B cell (primary cell): ENCODE data around the gene ADGRD1.

ENCODE experiments used
- EZH2 ChIP-seq: IDR thresholded peaks from 2 replicates; pipeline ENCODE4 v1.6.1; 2012; ENCODE audit warnings: borderline replicate concordance, low read depth, mild to moderate bottlenecking, moderate library complexity, low read length; ENCODE audit not compliant: insufficient read depth, poor library complexity, severe bottlenecking
- TF ChIP-seq, protein P1 (sequence below): fragments of 200-600 bp; IDR thresholded peaks from one replicate; pipeline ENCODE4 v1.8.0; 2022; ENCODE audit warnings: antibody characterized with exemption, mild to moderate bottlenecking

DNA sequence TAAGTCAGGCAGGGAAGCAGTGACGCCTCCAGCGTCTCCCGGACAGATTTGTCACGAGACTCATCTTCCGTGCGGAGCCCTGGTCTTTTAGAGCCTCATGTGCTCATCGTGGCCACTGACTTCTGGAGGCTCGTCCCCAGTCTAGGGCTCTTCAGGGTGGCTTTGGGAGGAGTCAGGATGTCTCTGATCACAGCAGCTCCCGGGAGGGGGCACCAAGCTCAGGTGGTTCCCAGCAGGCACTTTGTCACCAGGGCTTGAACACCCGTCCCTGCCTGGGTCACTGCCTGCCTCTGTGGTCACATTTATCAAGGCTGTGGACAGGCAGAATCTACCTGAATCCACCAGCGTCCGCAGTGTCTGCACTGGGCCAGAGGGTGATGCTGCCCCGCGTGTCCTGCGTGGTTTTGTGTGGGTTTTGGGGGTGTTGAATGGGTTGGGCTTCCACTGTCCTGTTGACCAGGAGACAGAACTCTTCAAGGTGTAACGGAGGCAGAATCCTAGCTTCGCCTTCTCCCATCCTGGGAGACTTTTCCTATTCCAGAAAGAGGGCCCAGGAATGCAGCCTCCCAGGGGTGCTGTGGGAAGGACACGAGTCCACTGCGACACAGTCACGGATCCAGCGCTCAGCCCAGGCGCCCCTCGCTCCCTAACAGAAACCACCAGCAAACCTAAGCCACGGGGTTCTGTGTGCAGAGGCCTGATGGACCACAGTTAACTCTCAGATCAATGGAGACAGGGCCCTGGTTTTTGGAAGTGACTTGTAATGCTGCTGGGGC, 132.3 kb downstream of the ADGRD1 start:
- TF ChIP-seq, protein P1, sequence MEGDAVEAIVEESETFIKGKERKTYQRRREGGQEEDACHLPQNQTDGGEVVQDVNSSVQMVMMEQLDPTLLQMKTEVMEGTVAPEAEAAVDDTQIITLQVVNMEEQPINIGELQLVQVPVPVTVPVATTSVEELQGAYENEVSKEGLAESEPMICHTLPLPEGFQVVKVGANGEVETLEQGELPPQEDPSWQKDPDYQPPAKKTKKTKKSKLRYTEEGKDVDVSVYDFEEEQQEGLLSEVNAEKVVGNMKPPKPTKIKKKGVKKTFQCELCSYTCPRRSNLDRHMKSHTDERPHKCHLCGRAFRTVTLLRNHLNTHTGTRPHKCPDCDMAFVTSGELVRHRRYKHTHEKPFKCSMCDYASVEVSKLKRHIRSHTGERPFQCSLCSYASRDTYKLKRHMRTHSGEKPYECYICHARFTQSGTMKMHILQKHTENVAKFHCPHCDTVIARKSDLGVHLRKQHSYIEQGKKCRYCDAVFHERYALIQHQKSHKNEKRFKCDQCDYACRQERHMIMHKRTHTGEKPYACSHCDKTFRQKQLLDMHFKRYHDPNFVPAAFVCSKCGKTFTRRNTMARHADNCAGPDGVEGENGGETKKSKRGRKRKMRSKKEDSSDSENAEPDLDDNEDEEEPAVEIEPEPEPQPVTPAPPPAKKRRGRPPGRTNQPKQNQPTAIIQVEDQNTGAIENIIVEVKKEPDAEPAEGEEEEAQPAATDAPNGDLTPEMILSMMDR: no peak
- no peak for TF ChIP-seq EZH2
